Loucy (cell line): ENCODE results near the gene NRXN3.

Source experiments
- H2AFZ ChIP-seq: fragments of 200-600 bp; sonication (generic); 2 replicates; pipeline ENCODE4 v1.6.0; 2016; ENCODE audit warnings: antibody characterized with exemption, mild to moderate bottlenecking, low read length, moderate library complexity
- H3F3A ChIP-seq: fragments of 200-600 bp; 2 replicates; pipeline ENCODE4 v1.6.0; 2016; ENCODE audit warnings: antibody characterized with exemption, low read depth, mild to moderate bottlenecking
- H3K27me3 ChIP-seq: fragments of 200-600 bp; sonication (generic); 2 replicates; pipeline ENCODE4 v1.6.1; 2014; ENCODE audit warnings: low read length, mild to moderate bottlenecking; ENCODE audit not compliant: insufficient read depth, poor library complexity, severe bottlenecking
- H3K36me3 ChIP-seq: fragments of 200-600 bp; sonication (generic); 2 replicates; pipeline ENCODE4 v1.6.1; 2016; ENCODE audit warnings: low read length; ENCODE audit not compliant: insufficient read depth
- H3K4me1 ChIP-seq: fragments of 200-600 bp; sonication (generic); 2 replicates; pipeline ENCODE4 v1.5.1; 2014; ENCODE audit warnings: low read length, mild to moderate bottlenecking; ENCODE audit not compliant: insufficient read depth, poor library complexity, severe bottlenecking
- H3K4me2 ChIP-seq: fragments of 200-600 bp; sonication (generic); 2 replicates; pipeline ENCODE4 v1.6.0; 2014; ENCODE audit warnings: antibody characterized with exemption, low read length, low read depth, mild to moderate bottlenecking; ENCODE audit not compliant: poor library complexity, severe bottlenecking
- H3K4me3 ChIP-seq: fragments of 200-600 bp; sonication (generic); 2 replicates; pipeline ENCODE4 v1.5.1; 2014; ENCODE audit warnings: low read length, mild to moderate bottlenecking, mixed read lengths; ENCODE audit not compliant: poor library complexity, severe bottlenecking
- H3K79me2 ChIP-seq: fragments of 200-600 bp; sonication (generic); 2 replicates; pipeline ENCODE4 v1.6.1; 2014; ENCODE audit warnings: low read length; ENCODE audit not compliant: insufficient read depth
- H3K9ac ChIP-seq: fragments of 200-600 bp; sonication (generic); 2 replicates; pipeline ENCODE4 v1.6.0; 2014; ENCODE audit warnings: mild to moderate bottlenecking, low read depth, low read length, moderate library complexity; ENCODE audit not compliant: poor library complexity, severe bottlenecking
- H3K9me2 ChIP-seq: fragments of 200-600 bp; sonication (generic); replicated peaks from 2 replicates; pipeline ENCODE4 v1.6.1; 2016; ENCODE audit warnings: low read depth, low read length, mixed read lengths
- H3K9me3 ChIP-seq: fragments of 200-600 bp; sonication (generic); 2 replicates; pipeline ENCODE4 v1.6.1; 2014; ENCODE audit warnings: mild to moderate bottlenecking, antibody characterized with exemption, low read length, low read depth; ENCODE audit not compliant: insufficient read depth
- H4K20me1 ChIP-seq: fragments of 200-600 bp; sonication (generic); 2 replicates; pipeline ENCODE4 v1.6.0; 2014; ENCODE audit warnings: antibody characterized with exemption, low read length, mild to moderate bottlenecking; ENCODE audit not compliant: insufficient read depth, poor library complexity, severe bottlenecking
- CTCF ChIP-seq: fragments of 200-600 bp; sonication (generic); conservative IDR thresholded peaks from 2 replicates; pipeline ENCODE4 v1.5.1; 2014; ENCODE audit warnings: mild to moderate bottlenecking, antibody characterized with exemption, low read length
- EZH2phosphoT487 ChIP-seq: fragments of 200-600 bp; IDR thresholded peaks from 2 replicates; pipeline ENCODE4 v1.6.1; 2018; ENCODE audit warnings: antibody characterized with exemption, mild to moderate bottlenecking, moderate library complexity, borderline replicate concordance

Gene NRXN3

GRCh38 chr14:78399316-78399889 is 229.2 kb downstream of the NRXN3 start:
- TF ChIP-seq EZH2phosphoT487: no peak

GRCh38 chr14:78401866-78402265 is 231.7 kb downstream of the NRXN3 start:
- Histone ChIP-seq H3K79me2 (no peaks in the 10 kb centered on the region), H3K4me3 (no peak overlapping the region), H4K20me1 (no peaks in the 10 kb centered on the region), H2AFZ (no peak overlapping the region), H3K9ac (no peak overlapping the region), H3K4me2 (no peak overlapping the region), H3K36me3 (no peaks in the 10 kb centered on the region), H3F3A (no peaks in the 10 kb centered on the region), H3K4me1 (no peaks in the 10 kb centered on the region), H3K27me3 (no peaks in the 10 kb centered on the region), H3K9me3 (no peaks in the 10 kb centered on the region), H3K9me2 (no peaks in the 10 kb centered on the region)
- TF ChIP-seq EZH2phosphoT487 (no peak), CTCF (no peak)

More at GRCh38 chr14:78399316-78399889, 229.2 kb downstream of the NRXN3 start:
- H3K4me3 ChIP-seq: no peak overlapping the region
- no peaks in the 10 kb centered on the region for H3K9me2 ChIP-seq
- no peak overlapping the region for H3K4me2 ChIP-seq
- H3K4me1 ChIP-seq: no peaks in the 10 kb centered on the region
- no peak overlapping the region for H3K9ac ChIP-seq
- H3K9me3 ChIP-seq: no peaks in the 10 kb centered on the region
- no peaks in the 10 kb centered on the region for H3K79me2 ChIP-seq
- no peak overlapping the region for H2AFZ ChIP-seq
- H4K20me1 ChIP-seq: no peaks in the 10 kb centered on the region
- H3F3A ChIP-seq: no peaks in the 10 kb centered on the region
- no peaks in the 10 kb centered on the region for H3K27me3 ChIP-seq
- no peaks in the 10 kb centered on the region for H3K36me3 ChIP-seq

GRCh38 chr14:78403278-78403815 is 233.2 kb downstream of the NRXN3 start:
- H3K9ac ChIP-seq: no peak overlapping the region

More at GRCh38 chr14:78403278-78403815, 233.2 kb downstream of the NRXN3 start:
- Histone ChIP-seq H3K4me2 (no peak overlapping the region), H3K27me3 (no peaks in the 10 kb centered on the region), H4K20me1 (no peaks in the 10 kb centered on the region), H3K4me3 (no peak overlapping the region), H3K4me1 (no peaks in the 10 kb centered on the region), H2AFZ (no peak overlapping the region), H3K9me3 (no peaks in the 10 kb centered on the region), H3K9me2 (no peaks in the 10 kb centered on the region), H3F3A (no peaks in the 10 kb centered on the region), H3K79me2 (no peaks in the 10 kb centered on the region), H3K36me3 (no peaks in the 10 kb centered on the region)
- TF ChIP-seq EZH2phosphoT487 (no peak), CTCF (no peak)
